Chondrocyte (in vitro differentiated cells): Measurements from ENCODE around the gene PIAS2. TPM values are rescaled to one million over a fixed set of nuclear protein-coding genes. Genes with fewer than 3 reads are reported as not detected.

Source experiments
- DNase-seq: peaks from one replicate; pipeline ENCODE4 v3.0.0; 2021; ENCODE audit warnings: mixed read lengths, low spot score
- H3K27ac Mint-ChIP-seq: one replicate; pipeline ENCODE4 v1.8.0; 2021; ENCODE audit warnings: mild to moderate bottlenecking, moderate library complexity, mixed read lengths; ENCODE audit not compliant: unreplicated experiment
- H3K27me3 Mint-ChIP-seq: 2 replicates; pipeline ENCODE4 v1.8.0; 2021; ENCODE audit warnings: low read depth, mixed read lengths
- H3K36me3 Mint-ChIP-seq: 2 replicates; pipeline ENCODE4 v1.8.0; 2021; ENCODE audit warnings: low read depth, mixed read lengths
- H3K4me1 Mint-ChIP-seq: 2 replicates; pipeline ENCODE4 v1.8.0; 2021; ENCODE audit warnings: low read depth, mild to moderate bottlenecking, mixed read lengths
- H3K4me3 Mint-ChIP-seq: one replicate; pipeline ENCODE4 v1.8.0; 2021; ENCODE audit warnings: mild to moderate bottlenecking, moderate library complexity, mixed read lengths; ENCODE audit not compliant: unreplicated experiment
- H3K9me3 Mint-ChIP-seq: 2 replicates; pipeline ENCODE4 v1.8.0; 2021; ENCODE audit warnings: low read depth, mixed read lengths
- CTCF ChIP-seq: fragments of 200-600 bp; sonication (generic); IDR thresholded peaks from 2 replicates; pipeline ENCODE4 v1.5.0; 2021; ENCODE audit warnings: antibody characterized with exemption, mild to moderate bottlenecking, moderate library complexity
- total RNA-seq: library from RNA; stranded (reverse); gene quantifications from 3 replicates; pipeline ENCODE4 v1.2.1, GENCODE V29; 2021

The PIAS2 gene
- total RNA-seq, 1 donor from 2014 or later: 36.2 TPM

- no peak for TF ChIP-seq CTCF
- Mint-ChIP-seq H3K9me3 (no peaks in the 10 kb centered on the region), H3K27me3 (no peaks in the 10 kb centered on the region), H3K4me3 (no peak overlapping the region), H3K4me1 (peaks cover 15% of the 10 kb centered on the region), H3K27ac (no peak overlapping the region), H3K36me3 (peaks cover 7% of the 10 kb centered on the region)
- no peak for DNase-seq
Observed at GRCh38 chr18:46859855-46860254, 57.5 kb downstream of the PIAS2 start.

GRCh38 chr18:46858290-46858689, 59.0 kb downstream of the PIAS2 start:
- H3K4me3 Mint-ChIP-seq: no peak overlapping the region
- TF ChIP-seq CTCF: no peak
- H3K4me1 Mint-ChIP-seq: peaks cover 15% of the 10 kb centered on the region
- no peak for DNase-seq
- H3K27me3 Mint-ChIP-seq: no peaks in the 10 kb centered on the region
- H3K36me3 Mint-ChIP-seq: peaks cover 14% of the 10 kb centered on the region
- no peak overlapping the region for H3K27ac Mint-ChIP-seq
- no peaks in the 10 kb centered on the region for H3K9me3 Mint-ChIP-seq

DNA sequence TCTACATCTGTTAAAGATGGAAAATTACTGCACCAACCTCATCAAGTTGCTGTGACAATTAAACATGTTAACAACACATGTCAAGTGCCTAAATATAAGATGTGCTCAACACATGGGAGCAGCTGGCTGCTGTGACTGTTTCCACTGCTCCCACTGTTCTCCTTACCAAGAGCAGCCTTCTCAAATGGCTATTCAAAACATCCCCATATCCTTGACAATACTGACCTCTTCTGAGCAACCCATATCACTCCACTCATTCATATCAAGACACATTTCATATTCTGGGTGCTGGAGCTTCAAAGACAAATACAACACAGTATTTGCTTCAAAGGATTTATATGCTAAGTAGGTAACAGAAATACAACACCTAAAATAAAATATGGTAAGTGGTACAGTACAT, 60.3 kb downstream of the PIAS2 start:
- Mint-ChIP-seq H3K27ac (no peak overlapping the region), H3K4me1 (peaks cover 15% of the 10 kb centered on the region), H3K9me3 (no peaks in the 10 kb centered on the region), H3K4me3 (no peak overlapping the region), H3K27me3 (no peaks in the 10 kb centered on the region), H3K36me3 (peaks cover 19% of the 10 kb centered on the region)
- no peak for DNase-seq
- peak; percentile 26 for TF ChIP-seq CTCF

GRCh38 chr18:46849007-46849406, 68.3 kb downstream of the PIAS2 start:
- peaks cover 14% of the 10 kb centered on the region for H3K4me1 Mint-ChIP-seq
- no peaks in the 10 kb centered on the region for H3K27me3 Mint-ChIP-seq
- no peak for TF ChIP-seq CTCF
- DNase-seq: no peak
- H3K36me3 Mint-ChIP-seq: peaks cover 10% of the 10 kb centered on the region
- no peak overlapping the region for H3K27ac Mint-ChIP-seq
- H3K9me3 Mint-ChIP-seq: no peaks in the 10 kb centered on the region
- no peak overlapping the region for H3K4me3 Mint-ChIP-seq

DNA sequence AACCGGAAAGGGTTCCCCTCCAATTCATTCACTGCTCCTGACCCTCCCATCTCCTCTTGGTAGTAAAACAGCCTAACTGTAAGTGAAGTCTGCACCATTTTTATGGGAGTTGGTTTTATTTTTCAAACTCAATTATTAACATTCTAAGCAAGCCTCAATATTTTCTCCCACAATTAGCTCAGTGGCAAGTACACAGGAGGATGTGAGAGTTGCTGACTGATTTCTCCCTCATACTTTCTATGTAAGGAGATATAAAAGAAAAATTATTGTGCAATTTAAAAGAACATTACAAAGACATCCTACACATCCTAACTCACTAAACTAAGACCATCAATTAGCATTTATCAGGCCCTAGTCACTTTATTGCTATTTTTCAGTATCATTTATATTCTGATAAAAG, 73.9 kb downstream of the PIAS2 start:
- Mint-ChIP-seq H3K36me3 (peaks cover 13% of the 10 kb centered on the region), H3K27ac (no peak overlapping the region), H3K4me1 (peaks cover 4% of the 10 kb centered on the region), H3K9me3 (no peaks in the 10 kb centered on the region), H3K27me3 (no peaks in the 10 kb centered on the region), H3K4me3 (no peak overlapping the region)
- no peak for DNase-seq
- no peak for TF ChIP-seq CTCF
